HL-60/S4 (cell line): ENCODE measurements around the gene SMIM14.
"Not testable (repeated sequence)": the region's sequence is repeated elsewhere in the genome, so short reads cannot be mapped to it uniquely, and the experiment has no call there.

Experiments
- in situ Hi-C: fragments of 300-500 bp; cut with MboI; formaldehyde crosslinking; loops from 2 replicates; pipeline ENCODE4 v1.14.3; 2022; ENCODE audit warnings: low sequenced_read_pairs

Gene SMIM14

DNA sequence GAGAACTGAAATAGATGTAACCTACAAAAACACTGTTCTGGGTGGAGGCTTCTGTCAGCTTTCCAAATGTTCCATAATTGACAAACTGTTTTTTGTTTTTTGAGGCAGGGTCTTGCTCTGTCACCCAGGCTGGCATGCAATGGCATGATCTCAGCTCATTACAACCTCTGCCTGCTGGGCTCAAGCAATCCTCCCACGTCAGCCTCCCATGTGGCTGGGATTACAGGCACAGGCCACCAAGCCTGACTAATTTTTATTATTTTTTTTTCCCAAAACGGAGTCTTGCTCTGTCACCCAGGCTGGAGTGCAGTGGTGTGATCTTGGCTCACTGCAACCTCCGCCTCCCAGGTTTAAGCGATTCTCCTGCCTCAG, 136.0 kb downstream of the SMIM14 start:
- in situ Hi-C loops = not testable (repeated sequence)

DNA sequence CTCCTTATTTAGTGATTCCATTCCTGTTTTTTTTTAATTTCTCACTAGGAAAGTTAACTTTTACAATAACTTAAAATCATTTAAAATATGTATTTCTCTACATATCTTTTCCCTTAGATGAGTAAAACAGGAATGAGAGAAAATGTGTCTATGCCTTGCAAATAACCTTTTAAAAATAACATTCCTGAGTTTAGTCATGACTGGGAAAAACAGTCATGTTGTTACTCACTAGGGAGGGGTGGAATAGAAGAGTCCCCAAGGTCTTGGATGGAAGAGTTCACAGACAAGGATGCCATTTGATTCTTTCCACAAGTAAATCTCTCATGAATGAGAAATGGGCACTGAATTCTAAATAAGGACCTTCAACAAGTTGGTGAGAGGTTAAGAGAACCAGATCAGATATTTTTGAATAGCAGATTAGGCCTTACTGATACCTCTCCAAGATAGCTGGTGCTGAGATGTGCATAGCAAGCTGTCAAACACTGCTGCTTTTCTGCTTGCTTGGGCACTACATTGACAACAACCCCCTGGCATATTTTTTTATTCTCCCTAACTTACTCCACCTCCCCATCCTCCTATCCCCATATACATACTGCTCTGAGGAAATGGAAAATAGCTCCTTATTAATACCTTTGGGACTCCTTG, 136.5 kb downstream of the SMIM14 start:
- in situ Hi-C loops = no loop called here

DNA sequence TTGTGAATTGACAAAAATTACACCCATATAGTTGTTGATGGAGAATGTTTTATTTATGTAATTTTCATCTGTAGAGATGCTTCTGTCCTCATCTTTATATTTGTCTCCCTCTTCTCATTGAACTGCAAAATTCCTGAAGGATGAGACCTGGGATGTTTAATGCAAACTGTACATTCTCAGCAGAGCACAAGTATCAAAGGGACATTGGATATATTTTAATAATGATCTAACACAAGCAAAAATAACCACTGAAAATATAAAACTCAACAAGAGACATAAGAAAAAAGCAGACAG, 140.0 kb downstream of the SMIM14 start:
- in situ Hi-C loops = no loop called here

DNA sequence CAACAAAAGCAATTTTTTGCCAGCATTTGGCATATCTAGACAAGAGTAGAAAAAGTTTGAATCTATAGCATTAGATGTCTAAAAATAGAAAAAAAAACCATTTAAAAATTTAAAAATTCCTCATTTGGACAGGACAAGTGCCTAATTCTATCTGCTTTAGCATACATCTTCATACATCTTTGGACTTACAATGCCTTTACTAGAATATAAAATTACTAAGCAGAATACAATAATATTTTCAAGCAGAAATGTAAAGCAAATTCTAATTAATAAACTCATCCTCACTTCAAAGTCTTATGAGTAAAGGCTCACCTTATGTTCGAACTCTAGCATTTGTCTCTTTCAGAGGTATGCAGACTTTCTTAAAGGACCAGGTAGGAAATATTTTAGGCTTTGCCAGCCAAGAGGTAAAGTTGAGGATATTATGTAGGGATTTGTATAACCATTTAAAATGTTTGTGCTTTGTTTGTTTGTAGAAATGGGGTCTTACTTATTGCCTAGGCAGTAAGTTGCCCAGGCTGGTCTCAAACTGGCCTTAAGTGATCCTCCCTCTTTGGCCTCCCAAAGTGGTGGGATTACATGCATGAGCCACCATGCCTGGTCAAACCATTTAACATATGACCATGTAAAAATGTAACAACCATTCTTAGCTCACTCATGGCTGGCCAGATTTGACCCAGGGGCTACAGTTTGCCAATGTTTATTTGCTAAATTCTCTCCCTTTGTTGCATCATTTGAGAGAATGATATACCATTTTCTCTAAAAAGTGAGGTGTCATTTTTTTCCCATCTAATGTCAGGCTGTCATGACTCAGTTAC, 140.5 kb downstream of the SMIM14 start:
- in situ Hi-C loops = no loop called here
